Measurements from ENCODE around the gene DNAJC8.
A peak's percentile ranks its signal among the peaks of the same experiment; 100 is the strongest.

DNAJC8 gene

GRCh38 chr1:28229089-28229488 lies 3.7 kb downstream of the DNAJC8 start (continued):
- TF ChIP-seq ZNF174 (tag by site-specific recombination; IDR thresholded peaks at IDR 0.05) (no peak), EGR2 (tag by site-specific recombination; IDR thresholded peaks at IDR 0.05; ENCODE audit: low read depth) (no peak)

DNA sequence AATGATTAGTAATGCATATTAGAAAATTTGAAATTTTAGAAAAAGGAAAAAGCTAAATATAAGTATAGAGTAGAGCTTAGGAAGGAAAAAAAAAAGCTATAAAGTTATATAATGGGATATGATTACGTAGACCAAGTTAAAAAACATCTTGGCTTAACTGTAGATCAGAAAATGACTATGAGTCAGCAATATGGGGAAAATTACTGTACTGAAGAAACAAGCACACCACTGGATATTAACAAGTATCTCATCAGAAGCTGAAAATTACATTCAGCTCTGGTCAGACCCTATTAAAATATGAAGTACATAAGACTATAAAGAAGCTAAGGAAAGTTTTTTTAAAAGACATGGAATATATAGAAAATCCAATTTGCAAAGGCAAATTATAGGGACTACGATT lies 19.5 kb downstream of the DNAJC8 start:
- no peaks in the 10 kb centered on the region for H3K4me1 ChIP-seq (ENCODE audit: control insufficient read depth, insufficient read depth, low read length)
- H3K36me3 ChIP-seq (ENCODE audit: control insufficient read depth in 2 of 2, insufficient read depth in 1 of 2, low read length in 2 of 2), result peaks cover 13 to 74% of the 10 kb centered on the region in 2 experiments; a peak in 2 of 3 replicates
- no peak for TF ChIP-seq ZNF433 (tag by site-specific recombination; IDR thresholded peaks at IDR 0.05; ENCODE audit: low read depth)
- no peak for TF ChIP-seq ZIC2 (tag by site-specific recombination; IDR thresholded peaks at IDR 0.05)
- no peak for TF ChIP-seq ZNF202 (tag by site-specific recombination; IDR thresholded peaks at IDR 0.05; ENCODE audit: borderline replicate concordance)
- TF ChIP-seq KLF1 (tag by site-specific recombination; IDR thresholded peaks at IDR 0.05), result no peak
- no peak for TF ChIP-seq PRDM6 (tag by site-specific recombination; IDR thresholded peaks at IDR 0.05)
- TF ChIP-seq WT1 (tag by site-specific recombination; IDR thresholded peaks at IDR 0.05), result no peak
- TF ChIP-seq ZNF114 (tag by site-specific recombination; IDR thresholded peaks at IDR 0.05), result no peak
- TF ChIP-seq, protein P1, sequence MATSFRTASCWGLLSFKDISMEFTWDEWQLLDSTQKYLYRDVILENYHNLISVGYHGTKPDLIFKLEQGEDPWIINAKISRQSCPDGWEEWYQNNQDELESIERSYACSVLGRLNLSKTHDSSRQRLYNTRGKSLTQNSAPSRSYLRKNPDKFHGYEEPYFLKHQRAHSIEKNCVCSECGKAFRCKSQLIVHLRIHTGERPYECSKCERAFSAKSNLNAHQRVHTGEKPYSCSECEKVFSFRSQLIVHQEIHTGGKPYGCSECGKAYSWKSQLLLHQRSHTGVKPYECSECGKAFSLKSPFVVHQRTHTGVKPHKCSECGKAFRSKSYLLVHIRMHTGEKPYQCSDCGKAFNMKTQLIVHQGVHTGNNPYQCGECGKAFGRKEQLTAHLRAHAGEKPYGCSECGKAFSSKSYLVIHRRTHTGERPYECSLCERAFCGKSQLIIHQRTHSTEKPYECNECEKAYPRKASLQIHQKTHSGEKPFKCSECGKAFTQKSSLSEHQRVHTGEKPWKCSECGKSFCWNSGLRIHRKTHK (tag by site-specific recombination; IDR thresholded peaks at IDR 0.05), result no peak
- TF ChIP-seq ZNF792 (tag by site-specific recombination; IDR thresholded peaks at IDR 0.05), result no peak
- no peaks in the 10 kb centered on the region for H3K9me3 ChIP-seq (ENCODE audit: control insufficient read depth, insufficient read depth, low read depth, low read length)
- no peak overlapping the region for H3K27ac ChIP-seq (ENCODE audit: extremely low read depth, low read depth, low read length)
- H3K4me3 ChIP-seq (ENCODE audit: low read depth, low read length), result no peak overlapping the region
- ChIA-PET POLR2A (interaction anchor here (0.7 kb wide), 1 partner anchor 325 kb away, joined by 3 read pairs; no protein-coding TSS in a partner anchor), CTCF (interaction anchor here (0.5 to 2.2 kb wide), 6 partner anchors 32 to 551 kb away, joined by 3 to 12 read pairs (median 4); no protein-coding TSS in a partner anchor)

- no peak overlapping the region for H3K27ac ChIP-seq (ENCODE audit: extremely low read depth, low read depth, low read length)
- H3K36me3 ChIP-seq (ENCODE audit: control insufficient read depth in 2 of 2, insufficient read depth in 1 of 2, low read length in 2 of 2), result peaks cover 48 to 87% of the 10 kb centered on the region in 2 experiments
- no peaks in the 10 kb centered on the region for H3K4me1 ChIP-seq (ENCODE audit: control insufficient read depth, insufficient read depth, low read length)
- H3K4me3 ChIP-seq (ENCODE audit: low read depth, low read length), result no peak overlapping the region
- CTCF ChIA-PET, result interaction anchor here (0.5 to 3.9 kb wide), 18 partner anchors 10 to 395 kb away, joined by 3 to 90 read pairs (median 4); partner anchors contain the start of genes ATP5IF1 and EYA3
- H3K9me3 ChIP-seq (ENCODE audit: control insufficient read depth, insufficient read depth, low read depth, low read length), result no peaks in the 10 kb centered on the region
- POLR2A ChIA-PET, result interaction anchor here (1.0 kb wide), 1 partner anchor 26 kb away, joined by 3 read pairs; the partner anchor contains the start of gene ATP5IF1
- no peak for TF ChIP-seq ZNF202 (tag by site-specific recombination; IDR thresholded peaks at IDR 0.05; ENCODE audit: borderline replicate concordance)
- no peak for TF ChIP-seq ZNF302 (tag by site-specific recombination; IDR thresholded peaks at IDR 0.05; ENCODE audit: low read depth)
- no peak for TF ChIP-seq ZNF133 (tag by site-specific recombination; IDR thresholded peaks at IDR 0.05)
- TF ChIP-seq, protein P2, sequence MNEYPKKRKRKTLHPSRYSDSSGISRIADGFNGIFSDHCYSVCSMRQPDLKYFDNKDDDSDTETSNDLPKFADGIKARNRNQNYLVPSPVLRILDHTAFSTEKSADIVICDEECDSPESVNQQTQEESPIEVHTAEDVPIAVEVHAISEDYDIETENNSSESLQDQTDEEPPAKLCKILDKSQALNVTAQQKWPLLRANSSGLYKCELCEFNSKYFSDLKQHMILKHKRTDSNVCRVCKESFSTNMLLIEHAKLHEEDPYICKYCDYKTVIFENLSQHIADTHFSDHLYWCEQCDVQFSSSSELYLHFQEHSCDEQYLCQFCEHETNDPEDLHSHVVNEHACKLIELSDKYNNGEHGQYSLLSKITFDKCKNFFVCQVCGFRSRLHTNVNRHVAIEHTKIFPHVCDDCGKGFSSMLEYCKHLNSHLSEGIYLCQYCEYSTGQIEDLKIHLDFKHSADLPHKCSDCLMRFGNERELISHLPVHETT (tag by site-specific recombination; IDR thresholded peaks at IDR 0.05), result no peak
- TF ChIP-seq ZNF394 (tag by site-specific recombination; IDR thresholded peaks at IDR 0.05; ENCODE audit: borderline replicate concordance), result peak; percentile 70; the same call in 1 of the 2 replicates
Observed at GRCh38 chr1:28209700-28210099, 23.1 kb downstream of the DNAJC8 start.
